GM19099 (cell line): ENCODE data around the gene RARB.

ENCODE experiments used
- POLR2A ChIP-seq: IDR thresholded peaks from 3 replicates; pipeline ENCODE4 v1.6.1; 2011; ENCODE audit warnings: low read depth; ENCODE audit not compliant: insufficient read length; ENCODE audit errors: extremely low read depth

Gene RARB

DNA sequence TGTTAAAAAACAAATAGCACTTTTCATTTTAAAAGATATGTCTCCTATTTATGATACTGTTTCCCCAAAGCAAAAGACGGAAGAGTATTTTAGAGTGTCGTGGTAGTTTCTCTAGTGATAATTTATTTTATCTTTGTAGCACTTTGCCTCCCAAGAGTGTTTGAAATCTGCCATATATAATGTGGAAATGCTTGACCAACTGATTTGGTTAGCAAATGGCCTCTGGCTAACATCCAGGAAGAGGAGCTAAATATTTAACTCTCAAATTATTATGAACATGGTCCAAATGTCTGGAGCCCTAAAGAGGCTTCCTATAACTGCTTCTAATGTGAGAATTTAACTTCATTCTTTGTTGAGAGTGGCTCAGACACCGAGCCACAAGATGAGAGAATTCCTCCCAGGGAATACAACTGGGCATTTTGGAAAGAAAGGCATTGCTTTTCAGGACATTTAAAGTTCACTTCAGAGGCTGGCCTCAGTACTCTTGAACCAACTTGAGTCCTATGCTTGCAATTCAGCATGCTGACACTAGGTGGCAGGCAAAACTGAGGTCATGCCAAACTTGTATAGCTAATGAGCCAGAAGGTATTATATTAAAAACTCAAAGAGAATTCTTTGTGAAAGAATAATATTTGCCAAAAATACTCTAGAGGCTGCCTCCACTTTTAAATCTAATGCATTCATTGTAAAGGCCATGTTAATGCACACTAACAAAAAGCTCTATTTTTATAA lies 104.5 kb downstream of the RARB start:
- TF ChIP-seq POLR2A = no peak

DNA sequence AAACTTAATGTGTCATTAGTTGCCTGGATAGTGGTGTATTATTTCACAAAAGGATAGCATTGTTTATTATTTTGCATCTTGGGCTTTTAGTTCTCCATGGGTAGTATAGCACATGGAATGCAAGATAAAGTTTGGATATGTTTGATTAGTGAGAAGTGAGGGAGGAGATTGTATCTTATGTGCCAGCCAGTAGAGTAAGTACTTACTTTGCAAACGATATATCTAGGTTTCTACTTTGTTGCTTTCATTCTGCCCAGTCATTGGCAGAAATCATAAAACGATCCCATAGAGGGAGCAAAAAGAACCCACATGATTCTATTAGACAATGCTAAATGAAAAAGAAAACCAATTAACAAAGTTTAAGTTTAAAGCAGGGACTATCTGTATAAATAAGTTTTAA lies 105.3 kb downstream of the RARB start:
- no peak for TF ChIP-seq POLR2A

DNA sequence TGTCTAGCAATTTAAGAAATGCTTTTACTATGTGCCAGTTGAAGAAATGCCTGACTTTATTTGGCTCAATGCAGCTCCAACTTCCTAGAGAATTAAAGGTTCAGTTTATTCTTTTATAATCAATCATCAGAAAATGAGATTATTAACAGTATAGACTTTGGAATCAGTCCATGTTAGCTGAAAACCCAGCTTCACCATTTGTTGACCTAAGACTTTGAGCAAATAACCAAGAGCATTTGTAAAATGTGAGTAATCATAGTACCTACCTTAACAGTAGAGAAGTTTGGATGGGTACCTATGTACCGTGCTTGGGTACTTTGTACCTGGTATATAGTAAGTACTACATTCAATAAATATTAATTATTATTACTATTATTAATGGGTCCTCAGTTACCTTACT lies 105.9 kb downstream of the RARB start:
- TF ChIP-seq POLR2A = no peak

DNA sequence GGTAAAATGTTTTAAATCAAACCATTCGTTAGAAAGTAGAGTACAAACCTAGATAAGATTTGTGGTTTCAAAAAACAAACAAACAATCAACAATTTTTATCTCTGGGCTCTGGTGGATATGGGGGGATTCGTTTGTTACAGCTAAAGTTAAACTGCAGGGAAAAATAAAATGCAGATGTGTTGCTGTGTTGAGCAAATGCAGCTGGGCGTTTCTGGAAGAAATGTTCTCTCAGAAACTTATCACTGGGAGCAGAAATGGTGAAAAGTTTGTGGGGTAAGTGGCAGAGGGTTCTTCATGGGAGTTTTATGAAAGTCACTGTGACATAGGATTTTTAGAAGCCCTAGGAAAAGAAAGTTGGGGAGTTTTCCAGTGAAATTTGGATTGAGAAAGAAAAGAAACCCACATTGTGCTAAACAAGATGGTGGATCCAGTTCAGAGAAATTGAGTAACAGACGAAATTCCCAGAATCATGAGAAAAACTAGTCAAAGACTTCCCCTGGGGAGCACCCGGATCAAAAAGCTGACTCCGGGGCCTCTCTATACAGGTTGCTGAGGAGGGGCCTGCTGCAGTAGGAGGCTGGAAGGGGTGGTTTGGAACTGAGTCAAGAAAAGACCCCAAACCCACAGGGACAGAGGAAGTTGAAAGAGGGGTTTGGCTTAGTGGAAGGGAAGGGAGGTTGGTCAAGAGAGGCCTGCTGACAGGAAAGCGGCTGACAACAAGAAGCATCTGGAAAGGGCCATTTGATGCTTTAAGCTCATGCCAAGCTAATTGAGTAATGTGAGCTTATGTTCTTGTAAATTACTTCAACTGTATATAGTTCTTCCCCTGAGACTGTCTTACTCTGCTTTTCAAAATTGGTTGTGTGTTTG lies 108.7 kb downstream of the RARB start:
- TF ChIP-seq POLR2A = no peak

DNA sequence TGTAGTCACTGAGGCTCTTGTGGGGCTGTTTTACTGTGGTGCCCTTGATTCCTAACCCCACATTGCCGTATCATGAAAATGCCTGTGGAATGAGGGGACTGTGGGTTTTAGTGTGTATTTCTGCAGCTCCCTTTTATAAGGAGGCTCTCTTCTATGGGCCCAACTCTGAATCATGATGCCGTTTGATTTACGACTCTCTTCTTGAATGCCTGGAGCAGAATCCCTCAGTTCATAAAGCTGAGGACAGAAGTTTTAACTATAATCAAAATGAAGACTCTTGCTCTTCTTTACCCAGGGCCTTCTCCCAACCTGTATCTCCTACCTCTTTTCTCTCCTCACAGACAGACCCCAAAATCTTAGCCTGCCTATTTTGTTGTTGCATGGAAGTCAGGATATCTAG lies 109.5 kb downstream of the RARB start:
- TF ChIP-seq POLR2A = no peak

DNA sequence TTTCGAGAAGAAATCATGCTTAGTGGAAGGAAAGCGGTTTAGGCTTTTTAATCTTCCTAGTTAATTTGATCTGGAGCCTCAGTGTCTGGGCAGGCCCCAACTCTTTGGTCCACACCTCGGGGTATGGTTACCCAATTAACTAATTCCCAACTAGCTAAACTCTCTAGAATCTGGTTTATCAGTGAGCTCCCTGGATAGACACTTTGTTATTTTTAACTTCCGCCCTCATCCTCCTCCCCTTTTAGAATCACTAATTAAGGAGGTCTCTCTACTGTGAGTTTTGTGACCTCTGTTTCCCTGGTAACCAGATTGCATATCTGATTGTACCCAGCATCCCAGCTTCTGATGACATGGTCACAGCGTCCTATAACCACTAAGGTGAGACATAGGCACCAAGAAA lies 112.2 kb downstream of the RARB start:
- no peak for TF ChIP-seq POLR2A

DNA sequence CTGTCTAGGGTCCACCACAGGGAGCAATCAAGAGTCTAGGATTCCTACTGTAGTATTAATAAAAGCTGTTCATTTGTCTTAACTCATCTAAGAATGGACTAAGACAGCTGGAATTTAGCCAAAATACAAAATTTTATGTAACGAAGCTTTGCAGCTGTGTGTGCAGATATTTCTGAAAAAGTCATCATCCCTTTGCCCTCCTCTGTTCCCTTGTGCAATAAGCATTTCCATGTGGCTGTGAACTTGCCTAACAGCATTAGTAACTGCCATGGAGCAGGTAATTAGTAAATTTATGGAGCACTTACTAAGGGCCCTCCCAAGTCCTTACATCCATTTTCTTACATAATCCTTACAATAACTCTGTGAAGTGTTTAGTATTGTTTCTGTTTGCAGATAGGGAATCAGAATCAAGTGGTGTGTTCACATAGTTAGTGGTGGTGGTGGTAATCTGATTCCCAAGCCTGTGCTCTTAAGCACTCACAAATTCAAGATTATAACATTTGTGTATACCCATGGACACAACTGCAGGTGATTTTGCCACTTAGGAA lies 114.5 kb downstream of the RARB start:
- no peak for TF ChIP-seq POLR2A

DNA sequence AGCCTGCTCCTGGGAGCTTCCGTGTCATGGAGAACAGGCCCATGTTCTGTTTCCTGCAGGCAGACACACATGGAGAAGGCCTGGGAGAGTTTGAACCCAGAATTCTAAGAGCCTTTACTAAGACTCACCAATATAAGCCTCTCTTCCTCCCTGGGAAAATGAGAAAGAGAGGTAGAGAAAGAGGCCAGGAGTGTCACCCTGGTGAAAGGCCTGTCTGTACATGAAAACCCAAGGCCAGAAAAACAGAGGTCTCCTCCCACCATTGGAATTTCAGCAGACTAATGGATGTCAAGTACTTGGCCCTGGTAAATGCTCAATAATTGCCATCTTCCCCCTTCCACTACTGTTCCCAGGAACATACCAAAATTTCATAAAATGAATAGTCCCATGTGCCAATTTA lies 119.0 kb downstream of the RARB start:
- no peak for TF ChIP-seq POLR2A

DNA sequence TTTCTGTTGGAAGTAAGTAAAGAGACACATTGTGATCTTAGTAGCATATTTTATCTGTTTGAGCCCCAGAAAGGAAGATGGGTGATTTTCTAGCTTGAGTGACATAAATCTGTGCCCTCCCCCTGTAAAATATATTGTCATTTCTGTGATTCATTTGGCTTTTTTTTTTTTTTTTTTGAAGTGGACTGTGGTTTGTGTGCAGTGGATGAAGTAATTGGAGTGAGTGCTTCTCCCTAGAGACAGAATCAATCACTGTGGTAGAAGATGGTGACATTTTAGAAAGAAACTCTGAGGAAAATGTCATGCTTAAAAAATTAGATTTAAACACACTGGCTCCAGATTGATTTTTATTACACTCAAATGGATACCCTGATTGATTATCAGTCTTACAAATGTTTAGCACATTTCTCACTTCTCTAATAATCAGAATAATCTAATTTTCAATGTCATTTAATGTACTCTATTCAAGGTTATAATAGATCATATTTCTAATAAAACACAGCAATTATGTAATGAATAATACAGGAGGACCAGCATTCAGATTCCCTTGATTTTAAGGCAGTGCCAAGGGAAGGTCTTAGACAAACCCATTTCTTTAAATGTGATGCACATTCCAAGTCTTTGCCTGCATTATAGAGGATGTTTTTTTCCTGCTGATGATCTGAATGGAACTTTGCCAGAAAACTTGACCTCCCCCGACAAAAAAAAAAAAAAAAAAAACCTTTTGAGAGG lies 120.0 kb downstream of the RARB start:
- TF ChIP-seq POLR2A = no peak

DNA sequence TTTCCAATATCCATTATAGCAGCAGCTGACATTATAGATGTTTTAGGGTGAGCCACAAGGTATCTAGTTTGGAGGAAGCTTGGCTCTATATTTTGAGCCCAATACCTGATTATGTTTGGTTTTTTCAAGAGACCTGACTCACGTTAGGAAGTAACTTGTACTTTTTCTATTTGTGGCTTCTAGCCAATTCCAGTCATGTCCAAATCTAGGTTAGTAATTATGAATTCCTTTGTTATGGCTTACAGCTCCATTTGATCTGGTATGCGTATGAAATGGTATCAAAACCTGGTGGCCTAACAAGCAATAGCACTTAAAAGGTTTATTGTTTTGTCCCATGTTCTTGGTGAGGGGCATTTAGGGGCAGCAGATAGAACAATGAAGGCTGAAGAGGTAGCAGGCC lies 120.8 kb downstream of the RARB start:
- no peak for TF ChIP-seq POLR2A

DNA sequence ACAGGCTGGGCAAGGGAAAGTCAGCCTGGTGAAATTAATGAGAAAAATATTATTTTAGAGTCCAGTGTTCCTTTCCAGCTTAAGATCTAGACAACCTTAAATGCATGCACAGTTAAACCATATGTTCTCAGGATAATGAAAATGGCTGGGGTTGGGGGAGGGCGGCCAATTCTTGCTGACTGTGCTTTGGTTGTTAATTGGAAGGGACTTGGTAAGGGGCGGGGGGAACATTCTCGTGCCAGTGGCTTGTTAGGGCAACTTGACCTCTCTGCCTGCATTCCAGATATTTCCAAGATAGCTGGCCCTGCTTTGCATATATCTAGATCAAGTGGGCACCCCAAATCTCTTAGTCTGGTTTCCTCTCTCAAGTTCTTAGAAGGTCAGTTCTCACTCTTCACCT lies 124.2 kb downstream of the RARB start:
- TF ChIP-seq POLR2A = no peak

DNA sequence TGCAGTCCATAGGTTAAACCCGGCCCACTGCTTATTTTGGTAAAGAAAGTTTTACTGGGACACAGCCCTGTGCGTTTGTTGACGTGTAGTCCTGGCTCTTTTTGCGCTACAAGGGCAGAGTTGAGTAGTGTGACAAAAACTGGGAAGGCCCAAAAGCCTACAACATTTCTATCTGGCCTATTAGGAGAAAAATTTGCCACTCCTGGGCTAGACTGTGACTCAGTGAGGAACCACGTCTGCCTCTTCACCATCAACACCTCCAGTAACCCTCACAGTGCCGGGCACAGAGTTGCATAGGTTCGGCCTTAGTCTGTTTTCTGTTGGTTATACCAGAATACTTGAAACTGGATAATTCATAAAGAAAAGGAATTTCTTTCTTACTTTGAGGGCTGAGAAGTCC lies 126.3 kb downstream of the RARB start:
- TF ChIP-seq POLR2A = no peak

DNA sequence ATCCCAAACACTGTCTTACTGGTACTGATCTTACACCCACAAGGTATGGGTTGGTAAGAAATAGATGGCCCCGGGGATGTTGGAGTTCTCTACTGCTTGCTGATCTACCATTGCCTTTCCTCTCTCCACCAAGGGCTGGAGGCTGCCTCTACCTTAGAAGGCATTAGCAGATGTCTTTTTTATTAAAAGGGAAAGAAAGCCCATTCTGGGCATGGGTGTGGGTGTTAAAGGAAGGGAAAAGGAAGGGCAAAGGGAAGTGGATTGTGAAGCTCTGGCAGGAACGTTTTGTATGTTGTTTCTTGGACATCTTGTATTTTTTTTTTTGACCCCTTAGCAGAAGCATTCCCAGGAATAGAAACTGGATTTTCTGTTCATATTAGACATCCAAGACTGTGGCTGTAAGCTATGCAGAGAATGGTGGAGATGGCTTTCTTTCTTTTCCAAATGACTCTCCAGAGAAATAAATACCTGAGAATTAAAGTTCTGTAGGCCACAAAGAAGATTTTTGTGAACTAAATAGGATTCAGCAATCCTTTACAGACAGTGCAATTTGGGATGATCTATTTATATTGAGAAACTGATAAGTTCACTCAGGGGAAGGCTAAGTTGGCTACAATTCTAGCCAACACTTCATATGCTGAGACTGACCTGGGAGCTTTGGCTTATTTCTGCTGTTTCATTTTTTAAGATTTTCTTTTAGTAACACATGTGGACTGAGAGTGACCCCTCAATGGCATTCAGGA lies 127.8 kb downstream of the RARB start:
- no peak for TF ChIP-seq POLR2A

DNA sequence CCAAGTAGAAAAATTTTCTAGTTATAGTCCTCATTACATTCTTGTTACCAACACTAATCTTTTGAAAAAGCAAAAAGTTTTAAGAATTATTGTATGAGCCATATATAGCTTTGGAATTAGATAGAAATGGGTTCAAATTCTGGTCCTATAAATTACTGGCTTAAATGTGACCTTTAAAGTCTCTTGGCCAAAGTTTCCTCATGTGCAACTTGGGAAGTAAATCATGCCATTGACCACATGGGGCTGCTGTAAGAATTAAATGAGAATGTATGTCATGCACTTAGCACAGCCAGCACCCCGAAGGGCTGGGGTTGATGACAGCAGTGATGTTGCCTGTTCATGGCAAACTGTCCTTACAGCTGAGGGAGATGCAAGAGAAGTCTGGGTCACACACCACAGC lies 128.4 kb downstream of the RARB start:
- no peak for TF ChIP-seq POLR2A

DNA sequence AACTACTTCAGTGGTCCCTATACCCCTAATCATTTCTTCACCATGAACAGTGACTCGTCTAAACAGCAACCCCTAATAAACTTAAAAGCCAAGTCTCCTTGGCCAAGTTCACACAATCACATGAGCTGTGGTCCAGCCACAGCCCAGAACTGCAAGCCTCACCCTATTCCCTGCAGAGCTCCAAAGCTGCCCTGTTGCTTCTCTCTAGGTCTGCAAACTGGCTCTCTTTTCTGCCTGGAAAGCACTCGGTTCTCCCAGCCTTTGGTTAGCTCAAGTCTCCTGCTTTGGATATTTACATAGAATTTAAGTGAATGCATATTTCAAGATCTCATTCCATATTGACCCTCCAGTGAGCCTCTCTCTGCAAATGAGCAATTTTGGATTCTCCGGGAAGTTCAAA lies 129.6 kb downstream of the RARB start:
- TF ChIP-seq POLR2A = no peak
